Measurements from ENCODE around the gene RBM28. TPM values are rescaled to one million over a fixed set of nuclear protein-coding genes. Genes with fewer than 3 reads are reported as not detected.

Gene RBM28
- total RNA-seq, 1 experiment from 2014 or later, result 70.0 TPM

- Histone ChIP-seq H4K5ac (ENCODE audit: insufficient read length, low read depth, low read length) (no peak overlapping the region), H2BK20ac (ENCODE audit: low read depth, low read length, poor library complexity, severe bottlenecking) (no peak overlapping the region), H3K27me3 (ENCODE audit: insufficient read depth, low read length) (no peaks in the 10 kb centered on the region), H3K27ac (ENCODE audit: insufficient read length, low read depth, low read length) (no peak overlapping the region), H2BK120ac (ENCODE audit: low read depth, low read length, poor library complexity, severe bottlenecking) (no peak overlapping the region), H3K56ac (ENCODE audit: insufficient read length, low read depth, low read length) (no peak overlapping the region), H3K18ac (ENCODE audit: insufficient read length, low read depth, low read length) (no peak overlapping the region), H3K23me2 (ENCODE audit: insufficient read length, low read depth, low read length, poor library complexity, severe bottlenecking) (no peaks in the 10 kb centered on the region), H3K79me2 (ENCODE audit: insufficient read depth, low read length) (no peaks in the 10 kb centered on the region), H4K91ac (ENCODE audit: insufficient read length, low read depth, low read length) (no peak overlapping the region), H3K14ac (ENCODE audit: insufficient read depth, low read length) (no peak overlapping the region), H4K20me1 (ENCODE audit: control insufficient read depth, insufficient read depth, insufficient read length) (no peaks in the 10 kb centered on the region), H3K9me3 (ENCODE audit: control insufficient read depth, low read depth, low read length) (no peaks in the 10 kb centered on the region), H2BK5ac (ENCODE audit: insufficient read length, low read length) (no peak overlapping the region), H2AK5ac (ENCODE audit: insufficient read length, low read length) (no peak overlapping the region), H2BK15ac (ENCODE audit: low read depth, low read length) (no peak overlapping the region), H3K4me1 (ENCODE audit: insufficient read depth, low read length) (peaks cover 10% of the 10 kb centered on the region; the same call in 1 of the 2 replicates), H2BK12ac (ENCODE audit: insufficient read length, low read depth, low read length) (no peak overlapping the region), H3T11ph (ENCODE audit: low read length) (no peak overlapping the region), H3K23ac (ENCODE audit: insufficient read length, low read depth, low read length) (no peak overlapping the region), H3K4ac (ENCODE audit: low read depth, low read length) (no peak overlapping the region), H4K8ac (replicated peaks; ENCODE audit: insufficient read length, low read depth, low read length) (no peak overlapping the region), H3K9ac (ENCODE audit: extremely low read depth, insufficient read length, low read length) (no peak overlapping the region), H2AFZ (ENCODE audit: low read length) (no peak overlapping the region), H3K4me2 (ENCODE audit: insufficient read depth, insufficient read length, low read length) (no peak overlapping the region), H3K79me1 (ENCODE audit: insufficient read depth, low read depth, low read length, poor library complexity, severe bottlenecking) (no peaks in the 10 kb centered on the region)
- peaks cover 46 to 53% of the 10 kb centered on the region in 2 experiments for H3K4me1 Mint-ChIP-seq
- TF ChIP-seq CTCF (conservative IDR thresholded peaks at IDR 0.05), result no peak
- WGBS (ENCODE audit: extremely low coverage, insufficient read length, low lambda C conversion rate), result no CpG with 5 or more reads among the region's 37 CpGs
- peaks cover 14% of the 10 kb centered on the region for H3K27me3 Mint-ChIP-seq (ENCODE audit: low read depth)
- no peak for DNase-seq
- H3K27ac Mint-ChIP-seq, result no peak overlapping the region
- H3K36me3 Mint-ChIP-seq (ENCODE audit: insufficient read depth in 1 of 3, low read depth in 3 of 3), result no peaks in the 10 kb centered on the region
- H3K4me3 Mint-ChIP-seq, result no peak overlapping the region; a peak in 1 of 5 replicates
- no peaks in the 10 kb centered on the region; a peak in 1 of 5 replicates for H3K9me3 Mint-ChIP-seq
These were observed 72.2 kb downstream of the RBM28 start for GRCh38 chr7:128271471-128271941.
